IMR-90 (cell line): ENCODE results near the gene MGLL. TPM values are rescaled to one million over a fixed set of nuclear protein-coding genes. Genes with fewer than 3 reads are reported as not detected.

Experiments
- ATAC-seq: fragments of 200-7000 bp; cut with Tn5 transposase; 2 replicates; pipeline ENCODE4 v1.9.1; 2020; ENCODE audit warnings: low read depth, mild to moderate bottlenecking, moderate library complexity
- BruUV-seq: library from RNA; stranded (reverse); fragments of 400-500 nt; replicated peaks from 2 replicates; lab custom pipeline; 2021; lab: Mats Ljungman, UMichigan
- CTCF ChIA-PET: fragments of 300-600 bp; formaldehyde crosslinking; extraction: SDS; loops from one replicate; lab custom pipeline; 2021; ENCODE audit warnings: antibody characterized with exemption; lab: Yijun Ruan, JAX
- POLR2A ChIA-PET: fragments of 300-600 bp; sonication (Branson Sonifier 250); formaldehyde crosslinking; loops from one replicate; lab custom pipeline; 2022; ENCODE audit warnings: antibody characterized with exemption; ENCODE audit not compliant: unreplicated experiment; lab: Charles Lee
- DNase-seq: peaks from one replicate; pipeline ENCODE4 v3.0.0; 2013
- H2AFZ ChIP-seq: replicated peaks from 2 replicates; pipeline ENCODE3; 2013; ENCODE audit warnings: low read length, mild to moderate bottlenecking; ENCODE audit not compliant: poor library complexity
- H2AK5ac ChIP-seq: 2 replicates; pipeline ENCODE4 v1.6.1; 2013; ENCODE audit warnings: low read depth, low read length, inconsistent platforms
- H2AK9ac ChIP-seq: replicated peaks from 2 replicates; pipeline ENCODE3; 2013; ENCODE audit warnings: mild to moderate bottlenecking, low read depth, low read length, moderate library complexity; ENCODE audit not compliant: poor library complexity
- H2BK120ac ChIP-seq: 2 replicates; pipeline ENCODE4 v1.6.1; 2013; ENCODE audit warnings: low read depth, low read length, inconsistent platforms
- H2BK15ac ChIP-seq: 3 replicates; pipeline ENCODE4 v1.6.1; 2013; ENCODE audit warnings: low read depth, low read length, inconsistent platforms
- H2BK20ac ChIP-seq: 2 replicates; pipeline ENCODE4 v1.6.1; 2013; ENCODE audit warnings: low read depth, mild to moderate bottlenecking, inconsistent platforms, low read length, moderate library complexity
- H2BK5ac ChIP-seq: 2 replicates; pipeline ENCODE4 v1.6.1; 2013; ENCODE audit warnings: mild to moderate bottlenecking, low read depth, low read length, inconsistent platforms; ENCODE audit not compliant: poor library complexity, severe bottlenecking
- H3K14ac ChIP-seq: replicated peaks from 2 replicates; pipeline ENCODE4 v1.6.1; 2013; ENCODE audit warnings: low read depth, low read length, inconsistent platforms
- H3K18ac ChIP-seq: 2 replicates; pipeline ENCODE4 v1.6.1; 2013; ENCODE audit warnings: low read depth, low read length, control low read depth
- H3K23ac ChIP-seq: 2 replicates; pipeline ENCODE4 v1.6.1; 2013; ENCODE audit warnings: low read depth, low read length, inconsistent platforms
- H3K27ac ChIP-seq: 2 replicates; pipeline ENCODE4 v1.5.1; 2013; ENCODE audit warnings: mild to moderate bottlenecking, control low read depth, low read length; ENCODE audit not compliant: insufficient read depth
- H3K27me3 ChIP-seq: 2 replicates; pipeline ENCODE4 v1.6.1; 2013; ENCODE audit warnings: low read length; ENCODE audit not compliant: control insufficient read depth, insufficient read depth
- H3K36me3 ChIP-seq: 2 replicates; pipeline ENCODE4 v1.6.1; 2013; ENCODE audit warnings: low read length, mixed read lengths; ENCODE audit not compliant: control insufficient read depth, insufficient read depth
- H3K4ac ChIP-seq: 2 replicates; pipeline ENCODE4 v1.6.1; 2013; ENCODE audit warnings: low read depth, low read length, inconsistent platforms
- H3K4me1 ChIP-seq: 2 replicates; pipeline ENCODE4 v1.6.1; 2013; ENCODE audit warnings: low read length, mixed read lengths; ENCODE audit not compliant: control insufficient read depth, insufficient read depth
- H3K4me2 ChIP-seq: 2 replicates; pipeline ENCODE4 v1.6.1; 2013; ENCODE audit warnings: low read depth, mild to moderate bottlenecking, control low read depth, low read length, moderate library complexity
- H3K4me3 ChIP-seq: 2 replicates; pipeline ENCODE4 v1.5.1; 2013; ENCODE audit warnings: low read depth, mild to moderate bottlenecking, control low read depth, low read length, moderate library complexity; ENCODE audit not compliant: insufficient read depth
- H3K56ac ChIP-seq: 2 replicates; pipeline ENCODE4 v1.6.1; 2013; ENCODE audit warnings: low read length, inconsistent platforms; ENCODE audit not compliant: insufficient read depth; ENCODE audit errors: extremely low read depth
- H3K79me1 ChIP-seq, 2 experiments: 2 replicates each; pipeline ENCODE4 v1.6.1; 2013; ENCODE audit warnings: low read length in 2 of 2, inconsistent platforms in 1 of 2, low read depth in 1 of 2
- H3K9ac ChIP-seq: 2 replicates; pipeline ENCODE4 v1.6.1; 2013; ENCODE audit warnings: low read depth, low read length, control low read depth
- H3K9me1 ChIP-seq: 2 replicates; pipeline ENCODE4 v1.6.1; 2013; ENCODE audit warnings: low read length, inconsistent platforms; ENCODE audit not compliant: insufficient read depth
- H3K9me3 ChIP-seq: 2 replicates; pipeline ENCODE4 v1.6.1; 2013; ENCODE audit warnings: low read length; ENCODE audit not compliant: control insufficient read depth, insufficient read depth
- H4K20me1 ChIP-seq: 2 replicates; pipeline ENCODE4 v1.6.1; 2013; ENCODE audit warnings: low read length, inconsistent platforms; ENCODE audit not compliant: insufficient read depth
- H4K5ac ChIP-seq: 2 replicates; pipeline ENCODE4 v1.6.1; 2013; ENCODE audit warnings: mild to moderate bottlenecking, low read depth, low read length, control low read depth
- H4K8ac ChIP-seq, 2 experiments: 2 replicates each; pipeline ENCODE4 v1.6.1; 2013; ENCODE audit warnings: low read depth in 2 of 2, low read length in 2 of 2, control low read depth in 1 of 2, inconsistent platforms in 1 of 2
- H4K91ac ChIP-seq: 2 replicates; pipeline ENCODE4 v1.6.1; 2013; ENCODE audit warnings: low read depth, low read length, inconsistent platforms; ENCODE audit not compliant: insufficient read depth
- BHLHE40 ChIP-seq: fragments of 150-350 bp; IDR thresholded peaks from 2 replicates; pipeline ENCODE4 v1.6.1; 2016; ENCODE audit warnings: mild to moderate bottlenecking, low read depth, low read length
- CEBPB ChIP-seq: IDR thresholded peaks from 2 replicates; pipeline ENCODE4 v1.6.1; 2012; ENCODE audit warnings: low read depth, low read length, improper control_type of control experiment
- CHD1 ChIP-seq: IDR thresholded peaks from 2 replicates; pipeline ENCODE4 v1.6.1; 2012; ENCODE audit warnings: low read depth, low read length, improper control_type of control experiment
- CTCF ChIP-seq: conservative IDR thresholded peaks from 2 replicates; pipeline ENCODE4 v1.5.1; 2012; ENCODE audit warnings: mild to moderate bottlenecking, low read depth, low read length, improper control_type of control experiment
- ELK1 ChIP-seq: fragments of 150-350 bp; IDR thresholded peaks from 2 replicates; pipeline ENCODE4 v1.6.1; 2016; ENCODE audit warnings: low read depth, mild to moderate bottlenecking, low read length, moderate library complexity, borderline replicate concordance
- FOS ChIP-seq: fragments of 150-350 bp; IDR thresholded peaks from 2 replicates; pipeline ENCODE4 v1.6.1; 2016; ENCODE audit warnings: low read depth, low read length
- MAFK ChIP-seq: IDR thresholded peaks from 2 replicates; pipeline ENCODE4 v1.6.1; 2012; ENCODE audit warnings: low read depth, low read length, improper control_type of control experiment
- MAZ ChIP-seq: IDR thresholded peaks from 2 replicates; pipeline ENCODE4 v1.6.1; 2012; ENCODE audit warnings: low read depth, mild to moderate bottlenecking, low read length, improper control_type of control experiment, moderate library complexity, borderline replicate concordance
- MXI1 ChIP-seq: IDR thresholded peaks from 2 replicates; pipeline ENCODE4 v1.6.1; 2012; ENCODE audit warnings: low read depth, mild to moderate bottlenecking, low read length, moderate library complexity, borderline replicate concordance
- NFE2L2 ChIP-seq: fragments of 150-350 bp; IDR thresholded peaks from 2 replicates; pipeline ENCODE4 v1.6.1; 2016; ENCODE audit warnings: low read depth, mild to moderate bottlenecking, low read length
- POLR2A ChIP-seq: IDR thresholded peaks from 2 replicates; pipeline ENCODE4 v1.6.1; 2012; ENCODE audit warnings: mild to moderate bottlenecking, low read depth, low read length
- RAD21 ChIP-seq: IDR thresholded peaks from 2 replicates; pipeline ENCODE4 v1.6.1; 2012; ENCODE audit warnings: low read length, improper control_type of control experiment
- RCOR1 ChIP-seq: IDR thresholded peaks from 2 replicates; pipeline ENCODE4 v1.6.1; 2012; ENCODE audit warnings: mild to moderate bottlenecking, low read length, improper control_type of control experiment; ENCODE audit not compliant: insufficient replicate concordance
- RFX5 ChIP-seq: IDR thresholded peaks from 2 replicates; pipeline ENCODE4 v1.8.0; 2012; ENCODE audit warnings: low read depth, mild to moderate bottlenecking, low read length, moderate library complexity
- SMC3 ChIP-seq: fragments of 150-350 bp; IDR thresholded peaks from 2 replicates; pipeline ENCODE4 v1.6.1; 2016; ENCODE audit warnings: low read depth, mild to moderate bottlenecking, antibody characterized with exemption, low read length, moderate library complexity
- USF2 ChIP-seq: fragments of 150-350 bp; IDR thresholded peaks from 2 replicates; pipeline ENCODE4 v1.6.1; 2017; ENCODE audit warnings: mild to moderate bottlenecking, antibody characterized with exemption, low read length, low read depth
- WGBS, 2 experiments: methylation state at CpG; one replicate each; pipeline versions ENCODE4 v1.1.5 to v1.1.7; 2013; ENCODE audit warnings: missing lambda C conversion rate in 2 of 2; ENCODE audit not compliant: insufficient read length in 1 of 2; ENCODE audit errors: extremely low coverage in 2 of 2; 5-methylcytosine and 5-hydroxymethylcytosine counted together
- dilution Hi-C: fragments of 300-500 bp; cut with HindIII; formaldehyde crosslinking; loops from one replicate; pipeline ENCODE4 v1.14.3; 2018; ENCODE audit warnings: low sequenced_read_pairs; ENCODE audit not compliant: unreplicated experiment
- in situ Hi-C: fragments of 300-500 bp; cut with MboI; formaldehyde crosslinking; loops from 3 replicates; pipeline ENCODE4 v1.14.3; 2019; ENCODE audit warnings: low sequenced_read_pairs, inconsistent platforms, mixed read lengths
- intact Hi-C: fragments of 100-400 bp; cut with micrococcal nuclease; formaldehyde crosslinking; loops from 2 replicates; pipeline ENCODE4 v1.10.0; 2022
- polyA plus RNA-seq, 3 experiments: library from polyadenylated mRNA; depleted of rRNA; stranded (reverse); fragments of >200 nt; gene quantifications; 2 replicates each; pipeline ENCODE4 v1.2.3, GENCODE V29; 2012; ENCODE audit warnings: low replicate concordance in 1 of 3
- total RNA-seq: library from RNA; depleted of rRNA; stranded (reverse); fragments of >200 nt; gene quantifications from 2 replicates; pipeline ENCODE4 v1.2.3, GENCODE V29; 2012

Gene MGLL
- total and polyA plus RNA-seq, 2 of the 4 experiments (the other 2 are of a cell fraction), result 23.7 to 60.6 TPM

GRCh38 chr3:127680798-127681221, 141.5 kb downstream of the MGLL start:
- no peaks in the 10 kb centered on the region for H3K79me1 ChIP-seq
- dilution Hi-C loops, result no loop called here
- no peak overlapping the region for H3K27ac ChIP-seq

More at GRCh38 chr3:127680798-127681221, 141.5 kb downstream of the MGLL start:
- H2AK9ac ChIP-seq, result peak overlapping the region; percentile 55
- no TSS peak for BruUV-seq
- ATAC-seq, result no peak
- H3K18ac ChIP-seq, result no peak overlapping the region
- no peak overlapping the region for H3K4me2 ChIP-seq
- no peak overlapping the region for H3K4ac ChIP-seq
- peaks cover 31% of the 10 kb centered on the region for H3K36me3 ChIP-seq
- intact Hi-C loops, result no loop called here
- no peak overlapping the region for H2BK120ac ChIP-seq
- TF ChIP-seq POLR2A (no peak), RCOR1 (no peak), MXI1 (no peak), RFX5 (no peak), CHD1 (no peak), MAZ (no peak), NFE2L2 (no peak), MAFK (no peak), RAD21 (no peak), CEBPB (no peak), SMC3 (no peak), USF2 (no peak), ELK1 (no peak), FOS (no peak), BHLHE40 (no peak), CTCF (no peak)
- H4K8ac ChIP-seq, result no peak overlapping the region
- POLR2A ChIA-PET, result no interaction called here
- no peak overlapping the region for H3K14ac ChIP-seq
- H2BK5ac ChIP-seq, result no peak overlapping the region
- no peak overlapping the region for H3K4me3 ChIP-seq
- CTCF ChIA-PET, result interaction anchor here (1.3 kb wide), 1 partner anchor 22 kb away, joined by 3 read pairs; no protein-coding TSS in a partner anchor
- H2BK20ac ChIP-seq, result no peak overlapping the region
- no peak overlapping the region for H3K9ac ChIP-seq
- no peaks in the 10 kb centered on the region for H3K4me1 ChIP-seq
- H3K9me1 ChIP-seq, result 0 out of 2 replicates have a peak, but pooled peaks cover 2% of the 10 kb centered on the region
- peak overlapping the region; percentile 32 for H2AFZ ChIP-seq
- no peak overlapping the region for H2AK5ac ChIP-seq
- WGBS, 2 experiments, result 100% methylated on average over 1 of the region's 1 CpG; no CpG with 5 or more reads in 1 of the 2 experiments
- no peak overlapping the region for H4K91ac ChIP-seq
- no peaks in the 10 kb centered on the region for H4K20me1 ChIP-seq
- in situ Hi-C loops, result no loop called here
- H2BK15ac ChIP-seq, result no peak overlapping the region
- H3K27me3 ChIP-seq, result no peaks in the 10 kb centered on the region
- no peak overlapping the region for H4K5ac ChIP-seq
- H3K9me3 ChIP-seq, result no peaks in the 10 kb centered on the region
- no peak overlapping the region for H3K56ac ChIP-seq
- H3K23ac ChIP-seq, result no peak overlapping the region
- no peak for DNase-seq
